NCI-H526 treated with DMSO at 0.1 percent for 48 hours (cell line): ENCODE measurements around the gene SHISA6.

ENCODE experiments used
- DNase-seq: peaks from one replicate; lab custom pipeline; 2025; lab: John Stamatoyannopoulos, UW

Gene SHISA6

GRCh38 chr17:11240841-11241610, at the start of gene SHISA6:
TSS of gene SHISA6 (plus strand) at chr17:11241213.
- no peak for DNase-seq

GRCh38 chr17:11195801-11196200, 45.2 kb upstream of the SHISA6 start:
- no peak for DNase-seq

GRCh38 chr17:11204991-11205390, 36.0 kb upstream of the SHISA6 start:
- DNase-seq, result no peak

DNA sequence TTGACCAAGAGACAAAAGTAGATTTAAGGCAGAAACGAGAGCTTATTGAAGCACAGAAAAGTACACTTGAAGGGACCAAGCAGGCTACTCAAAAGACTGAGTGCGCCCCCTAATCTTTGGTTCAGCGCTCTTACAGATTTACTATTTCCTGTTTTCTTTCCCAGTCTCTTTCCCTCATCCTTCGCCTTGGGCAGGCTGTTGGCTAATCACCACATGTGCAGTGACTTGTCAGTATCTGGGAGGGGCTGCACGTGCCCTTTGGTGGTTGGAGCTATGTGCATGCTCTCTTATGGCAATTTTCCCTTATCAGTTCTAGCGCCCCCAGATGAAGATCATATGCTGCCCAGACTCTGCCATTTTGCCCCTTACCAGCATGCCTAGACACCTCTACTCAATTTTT, 35.4 kb upstream of the SHISA6 start:
- no peak for DNase-seq

- no peak for DNase-seq
These were observed 31.1 kb upstream of the SHISA6 start for GRCh38 chr17:11209906-11210305.

DNA sequence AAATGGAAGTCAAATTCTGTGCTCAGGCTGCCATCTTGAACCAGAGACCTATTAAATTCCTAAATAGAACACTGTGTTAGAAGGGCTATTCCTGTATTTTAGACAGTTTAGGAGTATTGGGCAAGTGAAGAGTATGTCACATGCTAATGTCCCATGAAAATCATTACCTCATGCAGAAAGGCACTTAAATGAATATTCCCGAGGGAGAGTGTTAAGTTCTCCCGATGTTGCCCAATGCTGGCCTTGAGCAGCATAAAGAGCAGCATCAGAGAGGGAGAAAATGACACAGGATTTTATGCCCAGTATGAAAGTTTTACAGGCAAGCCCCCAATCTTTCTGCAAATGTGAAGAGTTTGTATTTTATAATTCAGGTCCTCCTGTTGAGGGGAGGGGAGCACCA, 28.2 kb upstream of the SHISA6 start:
- no peak for DNase-seq

DNA sequence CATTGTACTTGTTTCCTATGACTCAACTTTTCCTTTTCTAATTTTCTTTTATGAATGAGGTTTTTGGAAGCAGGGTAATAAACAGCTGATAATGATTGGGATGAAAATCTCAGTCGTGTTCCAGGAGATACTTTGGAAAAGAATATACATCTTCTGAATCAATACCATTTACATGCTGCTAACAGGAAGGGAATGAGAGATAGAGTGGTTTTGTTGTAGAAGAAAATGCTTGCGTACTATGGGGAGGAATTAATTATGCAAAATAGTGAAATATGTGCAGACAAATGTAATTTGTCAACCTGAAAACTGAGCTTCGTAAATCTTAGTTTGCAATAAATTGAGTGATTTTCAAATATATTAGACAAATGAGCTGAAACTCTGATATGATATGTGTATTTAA, 24.0 kb upstream of the SHISA6 start:
- no peak for DNase-seq

- no peak for DNase-seq
These were observed 19.8 kb upstream of the SHISA6 start for GRCh38 chr17:11221196-11221595.

GRCh38 chr17:11221721-11222120, 19.3 kb upstream of the SHISA6 start:
- no peak for DNase-seq

- DNase-seq, result no peak
These were observed 2.3 kb upstream of the SHISA6 start for GRCh38 chr17:11238705-11239104.

GRCh38 chr17:11239379-11239970, 1.5 kb upstream of the SHISA6 start:
- no peak for DNase-seq

DNA sequence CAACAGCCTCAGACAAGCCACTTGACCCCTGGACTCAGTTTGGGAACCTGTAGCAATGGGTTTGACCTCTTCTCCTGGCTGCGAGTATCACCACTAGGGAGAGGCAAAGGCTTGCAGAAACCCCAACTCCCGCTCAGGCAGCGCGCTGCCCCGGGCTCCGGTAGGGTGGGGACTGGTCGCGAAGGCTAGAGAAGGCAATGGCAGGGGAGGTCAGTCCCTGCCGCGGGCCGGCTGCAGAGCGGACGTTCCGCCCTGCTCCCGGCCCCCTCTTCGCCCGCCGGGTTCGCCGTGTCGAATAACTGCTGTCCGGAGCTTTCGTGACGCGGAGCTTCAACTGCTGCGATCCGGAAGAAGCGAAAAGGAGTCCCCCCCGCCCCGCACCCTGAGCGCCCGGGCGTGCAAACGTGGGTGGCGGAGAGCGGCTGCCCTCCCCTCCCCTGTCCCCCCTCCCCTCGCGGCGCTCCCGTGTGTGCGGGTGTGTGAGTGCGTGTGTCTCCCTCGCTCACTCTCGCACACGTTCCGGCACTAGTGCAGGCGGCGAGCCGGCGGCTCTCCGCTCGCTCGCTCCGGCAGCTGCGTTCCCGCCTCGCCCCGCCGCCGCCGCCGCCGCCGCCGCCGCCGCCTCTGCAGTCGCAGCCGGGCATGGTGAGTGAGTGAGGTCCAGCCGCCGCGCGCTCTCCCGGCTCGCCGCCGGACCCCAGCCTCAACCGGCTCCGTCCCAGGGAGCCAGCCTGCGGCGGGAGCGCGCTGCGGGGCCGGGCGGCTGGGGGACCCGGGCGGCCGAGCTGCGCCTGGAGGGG, 772 bp upstream of the SHISA6 start:
- DNase-seq, result no peak

- no peak for DNase-seq
These were observed 706 bp downstream of the SHISA6 start for GRCh38 chr17:11241611-11242226.

GRCh38 chr17:11242411-11242810, 1.4 kb downstream of the SHISA6 start:
- DNase-seq, result no peak

DNA sequence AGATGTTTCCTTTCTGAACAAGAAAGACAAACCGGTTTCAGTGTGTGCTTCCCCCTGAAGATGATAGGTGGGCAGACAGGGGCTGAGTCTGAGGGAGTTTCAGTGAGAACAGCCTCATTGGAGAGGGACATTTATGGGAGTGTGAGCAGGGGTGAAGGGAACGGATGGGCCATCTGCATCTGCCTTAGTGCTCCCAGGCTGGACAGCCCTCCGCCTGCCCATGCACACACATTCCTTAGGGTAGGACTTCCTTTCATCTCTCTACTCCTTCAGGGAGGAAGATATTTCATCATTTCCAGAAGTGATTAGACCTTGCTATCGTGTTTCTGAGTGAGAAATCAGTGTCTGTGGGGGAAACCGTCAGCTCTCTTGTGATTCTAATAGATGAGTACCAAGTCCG, 3.8 kb downstream of the SHISA6 start:
- no peak for DNase-seq

- DNase-seq, result no peak
These were observed 4.2 kb downstream of the SHISA6 start for GRCh38 chr17:11245187-11245586.

- DNase-seq, result no peak
These were observed 4.8 kb downstream of the SHISA6 start for GRCh38 chr17:11245791-11246190.

GRCh38 chr17:11250161-11250560, 9.1 kb downstream of the SHISA6 start:
- DNase-seq, result no peak

- DNase-seq, result no peak
These were observed 10.6 kb downstream of the SHISA6 start for GRCh38 chr17:11251561-11252107.

GRCh38 chr17:11252146-11252545, 11.1 kb downstream of the SHISA6 start:
- no peak for DNase-seq

- no peak for DNase-seq
These were observed 15.9 kb downstream of the SHISA6 start for GRCh38 chr17:11256877-11257276.

DNA sequence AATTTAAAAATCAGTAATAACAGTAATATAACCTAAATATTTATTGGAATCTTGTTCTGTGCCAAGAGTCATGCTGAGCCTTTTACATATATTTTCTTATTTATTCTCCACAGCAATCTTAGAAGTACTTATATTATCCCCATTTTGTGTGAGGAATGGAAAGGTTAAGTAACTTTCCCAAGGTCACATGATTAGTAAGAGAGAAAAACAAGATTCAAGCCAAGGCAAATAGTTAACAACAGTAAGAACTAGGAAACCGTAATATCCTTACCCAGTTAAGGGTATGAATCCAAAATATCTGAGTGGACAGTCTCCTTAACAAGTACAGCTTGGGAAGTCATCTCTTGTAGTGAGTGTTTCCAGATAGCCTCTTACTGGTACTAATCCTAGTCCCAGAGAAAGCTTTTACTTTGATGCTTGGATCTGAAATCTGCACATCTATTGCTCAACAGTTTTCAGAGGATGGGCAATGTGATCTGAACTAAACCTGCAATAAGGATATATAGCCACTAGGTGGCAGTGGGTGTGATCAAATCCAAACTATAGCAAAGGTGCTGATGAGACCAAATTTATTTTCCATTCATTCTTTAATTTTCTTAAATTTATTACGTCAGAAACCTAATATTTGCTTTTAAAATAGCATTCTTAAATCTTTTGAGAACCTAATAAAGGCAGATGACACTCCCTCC, 23.3 kb downstream of the SHISA6 start:
- no peak for DNase-seq
